HUDEP-2 (cell line): ENCODE data around the gene SAT2.

ENCODE experiments used
- DNase-seq, 76 experiments: peaks; one replicate each; lab custom pipeline; 2025; ENCODE audit not compliant: unreplicated experiment in 76 of 76; lab: John Stamatoyannopoulos, UW

Gene SAT2

GRCh38 chr17:7593296-7593695 is 34.3 kb downstream of the SAT2 start:
- no peak for DNase-seq

GRCh38 chr17:7592422-7593021 is 35.1 kb downstream of the SAT2 start:
- no peak for DNase-seq

- DNase-seq = no peak
Measured at GRCh38 chr17:7591596-7591995, 36.0 kb downstream of the SAT2 start.

- DNase-seq = peak in 10 of 76 experiments; percentile 6 to 59 (median 16)
Measured at GRCh38 chr17:7590743-7591142, 36.9 kb downstream of the SAT2 start.

GRCh38 chr17:7589891-7590691 is 37.5 kb downstream of the SAT2 start, which contains the start of gene SOX15:
Gene SOX15, minus strand, starts transcription at chr17:7590094. Its CDS starts 418 bp downstream, at chr17:7589676.
- DNase-seq = no peak

- DNase-seq = peak in 54 of 76 experiments; percentile 10 to 80 (median 51)
Measured at GRCh38 chr17:7589204-7589868, 38.3 kb downstream of the SAT2 start.

- DNase-seq = no peak
Measured at GRCh38 chr17:7588553-7589203, 38.9 kb downstream of the SAT2 start.

- DNase-seq = peak in 53 of 76 experiments; percentile 10 to 70 (median 43)
Measured at GRCh38 chr17:7587420-7588151, 40.0 kb downstream of the SAT2 start.

- peak in 56 of 76 experiments; percentile 14 to 78 (median 50) for DNase-seq
Measured at GRCh38 chr17:7586673-7587419, 40.8 kb downstream of the SAT2 start.

GRCh38 chr17:7583253-7584109 is 44.1 kb downstream of the SAT2 start, which contains the start of gene MPDU1:
Gene MPDU1, plus strand, starts transcription at chr17:7583852. Its CDS starts 11 bp downstream, at chr17:7583863.
- peak in 73 of 76 experiments; percentile 61 to 97 (median 94) for DNase-seq

- DNase-seq = peak in 18 of 76 experiments; percentile 14 to 53 (median 36)
Measured at GRCh38 chr17:7582396-7583252, 45.0 kb downstream of the SAT2 start.

GRCh38 chr17:7580604-7581575 is 46.7 kb downstream of the SAT2 start:
- peak in 23 of 76 experiments; percentile 13 to 47 (median 29) for DNase-seq

- DNase-seq = peak in 12 of 76 experiments; percentile 36 to 69 (median 50)
Measured at GRCh38 chr17:7579834-7580603, 47.6 kb downstream of the SAT2 start.

- DNase-seq = peak in 60 of 76 experiments; percentile 15 to 85 (median 56)
Measured at GRCh38 chr17:7579001-7579833, 48.4 kb downstream of the SAT2 start, which contains the start of gene CD68. Gene CD68, plus strand, starts transcription at chr17:7579638. Its CDS starts 40 bp downstream, at chr17:7579678.
